Heart right ventricle (tissue), 16 donors: ENCODE measurements around the gene RCBTB2. TPM values are rescaled to one million over a fixed set of nuclear protein-coding genes. Genes with fewer than 3 reads are reported as not detected.
"Not testable (repeated sequence)": the region's sequence is repeated elsewhere in the genome, so short reads cannot be mapped to it uniquely, and the experiment has no call there.

Experiments used
- ATAC-seq, 8 donors: fragments of 200-7000 bp; cut with Tn5 transposase; one replicate each; pipeline ENCODE4 v1.9.1; 2020; ENCODE audit warnings: mild to moderate bottlenecking in 8 of 8, moderate library complexity in 8 of 8, moderate number of reproducible peaks in 1 of 8
- DNase-seq, 2 donors: peaks; one replicate each; pipeline ENCODE4 v3.0.0-alpha.2; 2020
- H3K27ac ChIP-seq, 10 donors: fragments of 200-600 bp; sonication (generic) in 2 of 10; one replicate each; pipeline versions ENCODE4 v1.5.0 to v1.8.0; 2020 to 2022; ENCODE audit warnings: mild to moderate bottlenecking in 3 of 10
- H3K27me3 ChIP-seq, 7 donors: fragments of 200-600 bp; one replicate each; pipeline ENCODE4 v1.8.0; 2021 to 2022; ENCODE audit warnings: mild to moderate bottlenecking in 2 of 7
- H3K36me3 ChIP-seq, 9 donors: fragments of 200-600 bp; sonication (generic) in 1 of 9; one replicate each; pipeline versions ENCODE4 v1.5.0 to v1.8.0; 2020 to 2022; ENCODE audit warnings: mild to moderate bottlenecking in 2 of 9
- H3K4me1 ChIP-seq, 9 donors: fragments of 200-600 bp; sonication (generic) in 1 of 9; one replicate each; pipeline versions ENCODE4 v1.5.0 to v1.8.0; 2020 to 2022; ENCODE audit warnings: mild to moderate bottlenecking in 4 of 9
- H3K4me3 ChIP-seq, 10 donors: fragments of 200-600 bp; sonication (generic) in 2 of 10; one replicate each; pipeline versions ENCODE4 v1.5.0 to v1.8.0; 2020 to 2022; ENCODE audit warnings: mild to moderate bottlenecking in 7 of 10, moderate library complexity in 2 of 10
- H3K9me3 ChIP-seq, 11 donors: fragments of 200-600 bp in 10 of 11; sonication (generic) in 2 of 11; one replicate each; pipeline versions ENCODE4 v1.5.0 to v1.8.0; 2013 to 2022; ENCODE audit warnings: mild to moderate bottlenecking in 2 of 11, control low read depth in 1 of 11, moderate library complexity in 1 of 11
- CTCF ChIP-seq, 9 donors: fragments of 200-600 bp; sonication (generic) in 2 of 9; IDR thresholded peaks; one replicate each; pipeline versions ENCODE4 v1.5.0 to v1.8.0; 2021 to 2022; ENCODE audit warnings: antibody characterized with exemption in 9 of 9, mild to moderate bottlenecking in 5 of 9, moderate library complexity in 1 of 9
- WGBS, 2 donors: extraction: QIAGEN DNeasy Blood & Tissue Kit; methylation state at CpG; one replicate each; pipeline ENCODE4 v1.1.7; 2013; ENCODE audit warnings: inconsistent platforms in 1 of 2; 5-methylcytosine and 5-hydroxymethylcytosine counted together
- intact Hi-C, 10 donors: fragments of 100-400 bp; cut with DNase I; formaldehyde crosslinking; loops; one replicate each; pipeline versions ENCODE4 v1.11.1 to v1.14.2; 2022
- polyA plus RNA-seq, 2 donors: library from polyadenylated mRNA; stranded (reverse); fragments of 200-250 nt; gene quantifications; one replicate each; pipeline ENCODE4 v1.2.3, GENCODE V29; 2013
- total RNA-seq, 10 donors: library from RNA; stranded (reverse); fragmentation: NEBNext Ultra II Directional in 3 of 10; extraction: Animal tissue kit (Norgen Biotek cat#: 25700) in 3 of 10; gene quantifications; one replicate each; pipeline versions ENCODE4 v1.2.1 to v1.2.4, GENCODE V29; 2021 to 2023
- donor health status: Arrhythmogenic right ventricular cardiomyopathy.
- donor health status: ischemic (EF 13 %, LVEDD 7.1; RV severe dilation, severe dysfunction).
- donor health status: healthy with polysubstance abuse.
- donor health status: DM: no; HTN: yes; CAD: no.
- donor health status: DM: no; HTN: no; CAD: no.
- donor health status: ischemic (EF 25% LVEDD 6.9; RV normal size, moderate dysfunction).
- donor health status: ischemic (EF 25% LVEDD 5.7; RV mildly dilated, moderate dysfunction).
- donor health status: healthy.
- donor health status: DM: yes; HTN: yes; CAD: no.
- donor health status: Ischemic cardiomyopathy.
- donor health status: ischemic (EF 35%, LVEDD 5.7; RV mildly dilated, moderate dysfunction).
- donor health status: nonischemic (EF 11% LVEDD 7.7; RV severe dilation, severe dysfunction).
- donor health status: DM: yes; HTN: yes; CAD: no.
- donor health status: PGD.
- donor health status: ischemic (EF 29% LVEDD 5.4; RV normal size, mild dysfunction).
- donor health status: nonischemic (EF 23%, LVEDD 6.1; RV moderate dilation, normal function).

The RCBTB2 gene
- total and polyA plus RNA-seq, 12 donors, result 4.9 to 22.9 (median 12.2) TPM

DNA sequence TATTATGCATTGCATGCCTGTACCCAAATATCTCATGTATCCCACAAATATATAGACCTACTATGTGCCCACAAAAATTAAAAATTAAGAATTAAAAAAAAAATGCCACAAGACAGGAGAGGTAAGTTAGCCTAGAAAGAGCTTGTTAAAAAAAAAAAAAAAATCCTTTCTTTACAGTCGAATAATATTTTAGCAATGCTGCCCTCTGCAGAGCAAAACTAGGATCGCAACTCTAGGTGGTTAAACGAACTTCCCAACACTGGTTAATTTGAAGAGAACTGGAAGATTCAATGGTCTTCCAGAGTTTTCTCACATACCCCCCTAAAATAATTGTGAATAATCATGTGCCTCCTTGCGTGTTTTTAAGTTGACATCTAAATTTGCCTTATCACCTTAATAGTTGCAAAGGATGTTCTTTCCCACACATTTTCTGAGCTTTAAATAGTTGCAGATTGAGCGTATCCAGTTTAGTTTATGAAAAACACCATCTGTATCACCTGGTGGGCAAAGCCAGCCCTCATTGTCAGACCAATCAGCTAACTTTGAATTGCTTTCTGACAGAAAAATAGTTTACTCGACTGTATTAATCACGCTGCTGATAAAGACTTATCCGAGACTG, 47.4 kb upstream of the RCBTB2 start:
- Histone ChIP-seq H3K27ac (peak overlapping the region in 3 of 10 donors; percentile 35 to 88 (median 37)), H3K4me1 (peaks cover 0 to 51% (median 27%) of the 10 kb centered on the region in 9 donors), H3K36me3 (no peaks in the 10 kb centered on the region), H3K27me3 (no peaks in the 10 kb centered on the region), H3K4me3 (no peak overlapping the region), H3K9me3 (no peaks in the 10 kb centered on the region)
- peak in 1 of 2 donors; percentile 87 for DNase-seq
- peak; percentile 58 to 87 (median 75) for TF ChIP-seq CTCF (IDR thresholded peaks at IDR 0.05)
- intact Hi-C loops, result loop anchor here in 8 of 10 donors (1.0 to 10.0 kb wide), 11 partner anchors 48 to 545 kb away; partner anchors contain the start of genes ITM2B (in 1 of the 8), NUDT15 (in 1 of the 8) and RCBTB2 (in 1 of the 8)
- 42 to 44% methylated on average over 8 of the region's 8 CpGs for WGBS, 2 donors
- ATAC-seq, result peak in 6 of 8 donors; percentile 45 to 70 (median 49)

- H3K27me3 ChIP-seq, H3K4me3 ChIP-seq, H3K9me3 ChIP-seq, H3K36me3 ChIP-seq, ATAC-seq, DNase-seq: not testable (repeated sequence)
- Histone ChIP-seq H3K4me1 (peaks cover 0 to 49% (median 22%) of the 10 kb centered on the region in 9 donors), H3K27ac (peak overlapping the region in 5 of 10 donors; percentile 32 to 88 (median 35))
- 90 to 95% methylated on average over 1 of the region's 1 CpG for WGBS, 2 donors
- intact Hi-C loops, result loop anchor here (1.0 to 10.0 kb wide), 14 partner anchors 43 to 545 kb away; partner anchors contain the start of genes ITM2B (in 1 of the 10), NUDT15 (in 1 of the 10) and RCBTB2 (in 1 of the 10)
Measured at GRCh38 chr13:48579919-48580180, 47.0 kb upstream of the RCBTB2 start.

DNA sequence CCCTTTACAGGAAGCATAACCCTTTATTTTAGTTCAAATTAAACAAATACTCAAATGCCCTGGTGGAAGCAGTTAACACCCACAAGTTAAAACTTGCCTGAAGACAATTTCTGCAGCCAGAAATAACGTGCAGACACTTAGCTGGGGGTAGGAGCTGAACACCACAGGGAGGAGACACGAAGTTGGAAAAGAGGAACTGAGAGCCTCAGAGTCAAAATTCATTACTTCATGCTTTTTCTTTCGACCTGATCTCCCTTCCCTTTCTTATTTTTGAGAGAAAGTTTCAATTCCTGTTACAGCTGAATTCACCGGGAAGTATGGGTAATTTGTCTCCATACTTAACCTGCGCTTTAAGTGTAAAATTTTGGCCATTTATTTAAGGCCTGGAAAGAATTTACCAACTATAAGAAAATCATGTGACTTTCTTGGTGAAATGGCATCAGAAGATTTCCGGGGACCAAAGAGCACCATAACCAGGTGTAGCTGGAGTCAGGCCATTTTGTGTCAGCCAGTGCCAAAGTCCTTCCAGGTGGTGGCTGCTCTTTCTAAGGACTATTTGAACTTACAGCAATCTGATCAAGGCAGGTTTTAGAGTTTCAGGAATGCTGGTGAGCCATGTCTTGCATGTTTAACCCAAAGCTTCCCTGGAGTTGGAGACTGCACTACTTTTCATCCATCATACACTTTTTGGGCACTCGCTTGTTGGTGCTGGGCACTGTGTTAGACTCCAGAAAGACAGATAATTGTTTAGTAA, 46.5 kb upstream of the RCBTB2 start:
- no peak for TF ChIP-seq CTCF (IDR thresholded peaks at IDR 0.05)
- no peak overlapping the region for H3K4me3 ChIP-seq
- intact Hi-C loops, result loop anchor here in 6 of 10 donors (2.0 to 10.0 kb wide), 7 partner anchors 42 to 247 kb away; no protein-coding TSS in a partner anchor
- no peaks in the 10 kb centered on the region for H3K9me3 ChIP-seq
- peaks cover 0 to 51% (median 18%) of the 10 kb centered on the region in 9 donors for H3K4me1 ChIP-seq
- peak in 7 of 8 donors; percentile 16 to 62 (median 41) for ATAC-seq
- WGBS, 2 donors, result 75 to 84% methylated on average over 7 of the region's 7 CpGs
- DNase-seq, result peak in 1 of 2 donors; percentile 10
- H3K27me3 ChIP-seq, result no peaks in the 10 kb centered on the region
- H3K36me3 ChIP-seq, result no peaks in the 10 kb centered on the region
- peak overlapping the region in 5 of 10 donors; percentile 32 to 88 (median 35) for H3K27ac ChIP-seq

- DNase-seq (no peak), ATAC-seq (peak in 5 of 8 donors; percentile 9 to 32 (median 22))
- peaks cover 0 to 51% (median 19%) of the 10 kb centered on the region in 9 donors for H3K4me1 ChIP-seq
- no peak overlapping the region for H3K4me3 ChIP-seq
- no peak for TF ChIP-seq CTCF (IDR thresholded peaks at IDR 0.05)
- intact Hi-C loops, result loop anchor here in 6 of 10 donors (2.0 to 10.0 kb wide), 7 partner anchors 41 to 246 kb away; no protein-coding TSS in a partner anchor
- H3K27ac ChIP-seq, result peak overlapping the region in 6 of 10 donors; percentile 3 to 88 (median 34)
- no peaks in the 10 kb centered on the region for H3K36me3 ChIP-seq
- WGBS, 2 donors, result 76 to 77% methylated on average over 3 of the region's 3 CpGs
- no peaks in the 10 kb centered on the region for H3K27me3 ChIP-seq
- H3K9me3 ChIP-seq, result no peaks in the 10 kb centered on the region
Measured at GRCh38 chr13:48578516-48579164, 45.8 kb upstream of the RCBTB2 start.
